PC-3 (cell line): ENCODE measurements around the gene OLFML2A.

Source experiments
- CTCF ChIP-seq: fragments of 300-600 bp; sonication (generic); conservative IDR thresholded peaks from 2 replicates; pipeline ENCODE4 v1.5.1; 2017; ENCODE audit warnings: antibody characterized with exemption, low read depth, mild to moderate bottlenecking, low read length
- EZH2 ChIP-seq: fragments of 300-600 bp; sonication (generic); IDR thresholded peaks from one replicate; pipeline ENCODE4 v1.6.1; 2017; ENCODE audit warnings: antibody characterized with exemption, mild to moderate bottlenecking, low read length; ENCODE audit not compliant: unreplicated experiment

GRCh38 chr9:124774129-124774978, 2.6 kb upstream of the OLFML2A start:
- TF ChIP-seq CTCF (peak; percentile 71), EZH2 (no peak)
